ENCODE data around the gene ZYX.
"Not testable (repeated sequence)": the region's sequence is repeated elsewhere in the genome, so short reads cannot be mapped to it uniquely, and the experiment has no call there.

ZYX gene

DNA sequence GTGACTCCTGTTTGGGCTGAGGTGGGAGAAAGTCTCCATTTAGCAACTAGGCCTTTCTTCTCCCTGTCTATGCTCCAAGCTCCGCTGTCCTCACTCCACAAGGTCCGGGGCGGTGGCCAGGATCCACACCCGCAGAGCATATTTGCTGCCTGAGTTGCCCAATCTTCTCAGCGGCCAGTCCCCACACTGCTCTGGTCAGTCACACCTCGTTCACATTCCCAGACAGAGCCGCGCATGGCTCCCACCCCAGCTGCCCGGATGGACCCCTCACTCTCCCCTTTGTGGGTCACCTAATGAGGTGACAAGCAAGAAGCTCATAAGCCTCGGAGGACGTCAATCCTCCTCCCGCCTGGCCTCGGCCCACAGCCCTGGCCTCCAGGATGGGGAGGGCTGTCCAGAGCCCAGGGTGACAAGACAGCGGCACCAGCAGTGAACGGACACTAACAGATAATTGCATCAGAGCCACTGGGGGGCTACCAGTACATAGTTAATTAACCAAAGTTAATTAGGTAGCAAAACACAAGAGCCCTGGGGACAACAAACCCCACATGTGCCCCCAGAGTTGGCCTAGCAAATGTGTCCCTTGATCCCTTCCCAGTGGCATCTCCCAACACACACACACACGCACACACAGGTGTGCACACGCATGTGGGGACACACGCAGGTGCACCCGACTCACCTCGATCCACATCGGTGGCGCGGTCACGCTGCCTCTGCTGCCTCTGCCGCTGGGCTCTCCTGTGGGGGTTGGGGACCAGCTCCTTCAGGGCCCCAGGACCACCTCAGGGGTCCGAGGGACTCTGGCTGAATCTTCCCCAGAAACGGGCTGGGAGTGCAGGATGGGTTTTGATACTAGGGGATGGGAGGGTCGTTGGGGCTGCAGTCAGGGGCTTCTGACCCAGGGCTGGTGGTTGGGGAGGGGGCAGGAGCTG lies 15.7 kb downstream of the ZYX start:
- no peak for DNase-seq (ENCODE audit: low read depth in 2 of 3, low spot score in 1 of 3)

DNA sequence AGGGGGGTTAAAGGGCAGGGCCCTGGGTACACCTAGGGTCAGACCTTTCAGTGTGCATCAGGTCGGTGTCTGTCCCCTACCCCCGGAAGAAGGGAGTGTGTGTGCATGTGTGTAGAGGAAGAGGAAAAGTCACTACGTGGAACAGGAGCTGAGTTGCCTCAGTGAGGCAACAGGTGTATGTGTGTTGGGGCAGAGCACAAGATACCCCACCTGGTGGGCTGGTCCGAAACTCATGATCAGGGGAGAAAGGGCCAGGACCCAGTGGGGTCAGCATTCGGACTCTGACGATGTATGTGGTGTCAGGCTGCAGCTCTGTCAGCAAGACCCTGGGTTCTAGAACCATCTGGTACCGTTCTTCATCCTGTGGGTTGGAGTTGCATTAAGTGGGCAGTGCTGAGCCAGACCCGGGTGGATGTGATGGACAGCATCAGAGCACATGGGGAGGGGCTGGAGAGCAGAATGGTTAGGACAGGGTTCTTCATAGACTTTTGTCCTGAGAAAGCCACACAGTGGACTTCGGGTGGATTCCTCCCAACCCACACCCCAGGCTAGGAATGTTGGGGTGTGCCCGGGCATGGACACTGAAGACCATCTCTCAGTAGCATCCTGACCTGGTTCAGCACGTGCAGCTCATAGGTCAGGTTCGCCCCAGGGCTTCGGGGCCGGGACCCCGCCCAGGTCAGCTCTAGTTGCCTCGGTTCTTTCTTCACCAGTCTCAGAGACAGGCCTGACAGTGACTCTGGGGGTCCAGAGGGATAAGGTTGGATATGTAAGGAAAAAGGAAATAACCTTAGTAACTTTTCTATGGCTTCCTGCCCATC lies 16.8 kb downstream of the ZYX start:
- no peak for DNase-seq (ENCODE audit: low read depth in 2 of 3, low spot score in 1 of 3)

DNA sequence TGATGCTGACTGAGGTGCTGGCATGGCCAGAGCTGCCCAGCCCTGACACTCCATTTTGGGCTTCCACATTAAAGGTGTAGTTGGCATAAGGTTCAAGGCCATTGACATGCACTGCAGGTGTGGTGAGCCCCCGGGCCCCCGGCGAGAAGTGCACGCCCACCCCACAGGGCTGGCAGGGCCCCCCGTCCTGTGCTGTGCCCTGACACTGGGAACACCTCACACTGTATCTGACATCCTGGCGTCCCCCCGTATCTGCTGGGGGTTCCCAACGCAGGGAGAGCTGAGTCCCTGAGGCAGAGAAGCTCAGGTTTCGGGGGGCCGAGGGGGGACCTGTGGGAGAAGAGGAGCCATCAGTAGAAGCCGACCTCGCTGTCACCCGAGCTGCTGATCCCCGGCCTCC lies 17.5 kb downstream of the ZYX start:
- no peak for DNase-seq (ENCODE audit: low read depth in 2 of 3, low spot score in 1 of 3)

DNA sequence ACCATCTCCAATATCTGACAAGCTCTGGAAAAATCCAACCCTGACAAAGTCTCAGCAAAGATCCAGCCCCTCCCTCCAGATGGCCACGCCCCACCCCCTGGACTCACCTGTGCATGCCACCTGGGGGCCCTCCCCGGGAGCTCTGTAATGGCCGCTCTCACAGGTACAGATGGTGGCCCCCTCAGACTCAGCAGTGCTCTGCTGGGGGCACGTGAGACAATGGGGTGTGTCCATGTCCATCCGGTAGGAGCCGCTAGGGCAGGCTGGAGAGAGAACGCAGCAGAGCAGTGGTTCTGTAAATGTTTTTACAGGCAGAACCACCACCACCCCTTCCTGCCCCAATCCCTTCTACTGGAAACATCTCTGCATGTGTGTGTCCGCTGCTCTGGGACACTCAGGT lies 18.0 kb downstream of the ZYX start:
- DNase-seq (ENCODE audit: low read depth in 2 of 3, low spot score in 1 of 3): no peak

DNA sequence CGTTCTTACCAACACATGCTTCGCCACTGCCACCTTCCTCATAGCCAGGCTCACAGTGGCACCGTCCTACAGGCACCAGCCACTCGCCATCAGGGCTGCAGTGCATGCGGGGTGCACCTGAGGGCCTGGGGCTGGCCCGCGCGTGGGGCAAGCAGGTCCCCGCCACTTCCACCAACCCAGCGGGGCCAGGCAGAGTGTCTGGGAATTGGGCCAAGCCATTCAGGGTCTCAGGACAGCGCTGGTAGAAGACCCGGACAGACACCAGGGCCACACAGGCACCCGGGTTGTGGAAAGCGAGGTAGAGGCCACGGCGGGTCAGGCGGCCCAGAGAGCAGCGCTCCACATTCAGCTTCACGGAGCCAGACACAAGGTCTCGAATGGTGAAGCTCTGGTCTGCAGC lies 18.5 kb downstream of the ZYX start:
- DNase-seq (ENCODE audit: low read depth in 2 of 3, low spot score in 1 of 3): no peak

DNA sequence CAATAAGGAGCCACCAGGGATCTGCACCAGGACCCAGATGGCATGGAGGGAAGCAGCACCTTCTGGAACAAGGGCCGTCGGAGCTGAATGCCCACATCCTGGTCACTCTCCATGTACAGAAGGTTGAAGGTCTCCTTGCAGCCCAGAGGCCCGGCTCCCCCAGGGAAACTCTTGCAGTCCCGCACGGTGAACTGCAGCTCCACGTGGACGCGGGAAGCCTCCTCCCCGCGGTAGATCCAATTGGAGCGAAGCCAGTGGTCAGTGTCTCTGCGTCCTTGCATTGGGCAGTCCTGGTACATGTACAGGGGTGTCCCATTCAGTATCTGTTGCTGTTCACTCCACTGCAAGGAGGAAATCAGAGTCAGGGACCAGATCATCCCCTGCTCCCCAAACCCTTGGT lies 20.1 kb downstream of the ZYX start:
- DNase-seq (ENCODE audit: low read depth in 2 of 3, low spot score in 1 of 3): no peak

DNA sequence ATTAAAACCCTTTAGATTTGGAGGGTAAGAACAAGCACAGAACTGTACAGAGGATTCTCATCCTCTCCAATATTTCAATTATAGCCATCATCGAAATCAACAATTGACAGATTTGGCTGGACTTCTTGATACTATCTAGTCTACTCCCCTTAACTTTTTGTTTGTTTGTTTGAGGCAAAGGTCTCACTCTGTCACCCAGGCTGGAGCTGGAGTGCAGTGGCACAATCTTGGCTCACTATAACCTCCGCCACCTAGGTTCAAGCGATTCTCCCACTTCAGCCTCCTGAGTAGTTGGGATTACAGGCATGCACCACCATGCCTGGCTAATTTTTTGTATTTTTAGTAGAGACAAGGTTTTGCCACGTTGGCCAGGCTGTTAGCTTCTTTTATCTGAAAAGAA lies 21.1 kb downstream of the ZYX start:
- not testable (repeated sequence) for DNase-seq (ENCODE audit: low read depth in 2 of 3, low spot score in 1 of 3)

DNA sequence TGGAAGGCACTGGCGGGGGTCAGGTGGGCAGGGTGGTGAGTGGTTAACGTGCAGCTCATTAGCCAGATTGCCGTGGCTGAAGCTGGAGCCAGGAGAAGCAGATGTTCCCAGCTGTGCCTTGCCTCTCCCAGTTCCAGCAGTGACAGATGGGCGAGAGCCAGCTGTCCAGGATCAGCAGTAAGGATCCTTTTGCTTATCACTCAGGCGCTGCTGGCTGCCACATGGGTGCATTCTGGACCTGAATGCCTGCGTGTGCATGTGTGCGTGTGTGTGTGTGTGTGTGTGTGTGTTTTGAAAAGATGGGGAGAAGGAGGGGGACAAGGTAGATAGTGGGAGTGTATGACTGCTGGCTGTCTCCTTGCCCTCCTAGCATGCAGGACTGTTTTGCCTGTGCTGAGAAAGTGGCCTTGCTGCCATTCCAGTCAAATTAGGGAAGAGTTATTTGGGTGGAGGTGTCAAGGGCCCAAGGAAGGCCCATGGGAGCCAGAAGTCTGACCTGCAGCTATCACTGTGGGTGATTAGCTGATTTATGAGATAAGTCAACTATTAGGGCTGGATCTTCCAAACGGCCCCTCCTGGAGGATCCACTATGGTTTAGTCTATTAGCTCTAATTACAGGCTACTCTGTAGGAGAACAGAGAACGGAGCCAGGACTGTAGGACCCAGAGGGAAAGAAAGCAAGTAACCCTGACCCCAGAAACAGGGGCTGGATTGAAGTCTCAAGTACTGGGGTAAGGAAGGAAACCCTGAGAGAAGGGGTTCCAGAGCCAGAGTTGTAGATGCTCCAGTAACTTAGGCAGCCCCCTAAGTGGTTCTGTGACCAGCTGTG lies 24.2 kb downstream of the ZYX start:
- no peak for DNase-seq (ENCODE audit: low read depth in 2 of 3, low spot score in 1 of 3)

DNA sequence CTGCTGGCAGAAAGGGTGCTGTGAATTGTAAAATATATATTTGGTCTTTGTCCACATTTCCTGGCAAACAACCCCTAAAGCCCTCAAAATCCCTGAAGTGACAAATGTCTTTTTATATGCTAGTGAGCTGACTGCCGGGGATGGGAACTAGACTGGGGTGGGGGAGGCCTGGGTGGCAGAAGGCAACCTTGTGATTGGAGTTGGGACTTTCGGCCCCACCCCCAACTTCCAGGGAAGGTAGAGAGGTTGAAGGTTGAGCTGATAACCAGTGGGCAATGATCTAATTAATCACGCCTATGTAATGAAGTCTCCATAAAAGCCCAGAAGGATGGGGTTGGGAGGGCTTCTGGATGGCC lies 24.8 kb downstream of the ZYX start:
- DNase-seq (ENCODE audit: low read depth in 2 of 3, low spot score in 1 of 3): no peak

DNA sequence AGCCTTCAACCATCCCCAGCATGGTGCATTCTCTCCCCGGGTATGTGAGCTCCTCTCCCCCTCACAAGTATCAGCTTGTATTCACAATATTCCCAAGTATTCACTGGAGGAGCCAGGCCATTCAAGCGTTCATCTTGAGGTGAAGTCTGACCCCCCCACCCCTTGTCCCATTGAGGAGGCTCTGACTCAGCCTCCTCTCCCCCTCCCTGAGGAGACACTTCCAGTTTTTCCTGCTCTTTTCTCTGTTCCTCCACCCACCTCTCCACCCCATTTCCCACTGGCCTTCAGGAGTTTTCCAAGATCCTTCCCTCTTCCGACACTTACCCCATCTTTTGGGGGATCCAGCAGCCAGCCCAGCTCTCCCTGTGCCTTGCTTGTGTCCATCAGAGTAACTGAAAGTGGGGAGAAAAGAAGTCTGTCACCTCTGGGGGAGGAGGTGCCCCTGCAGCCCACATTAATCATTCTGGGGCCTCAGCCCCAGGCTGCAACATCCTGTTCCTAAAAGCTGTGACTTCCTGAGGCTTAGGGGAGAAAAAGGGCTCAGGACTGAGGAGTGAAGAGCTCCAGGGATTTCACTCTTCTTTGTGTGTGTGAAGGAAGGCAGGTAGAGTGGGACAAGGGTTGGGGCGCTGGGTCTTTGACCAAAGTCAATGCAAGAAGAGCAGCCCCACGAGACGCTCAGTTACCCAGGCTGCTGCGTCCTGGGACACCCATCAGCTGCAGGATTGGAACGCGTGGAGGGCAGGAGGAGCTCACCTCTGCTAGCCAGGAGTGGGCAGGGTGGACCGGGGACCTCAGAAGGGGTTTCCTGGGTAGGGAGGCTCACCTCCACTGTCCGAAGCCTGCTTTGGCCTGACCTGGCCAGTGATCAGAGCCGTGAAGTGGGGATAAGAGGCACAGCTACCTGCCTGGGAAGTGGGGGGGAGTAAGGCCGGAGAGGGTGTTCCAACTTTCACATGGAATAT lies 26.4 kb downstream of the ZYX start:
- DNase-seq (ENCODE audit: low read depth in 2 of 3, low spot score in 1 of 3): no peak

DNA sequence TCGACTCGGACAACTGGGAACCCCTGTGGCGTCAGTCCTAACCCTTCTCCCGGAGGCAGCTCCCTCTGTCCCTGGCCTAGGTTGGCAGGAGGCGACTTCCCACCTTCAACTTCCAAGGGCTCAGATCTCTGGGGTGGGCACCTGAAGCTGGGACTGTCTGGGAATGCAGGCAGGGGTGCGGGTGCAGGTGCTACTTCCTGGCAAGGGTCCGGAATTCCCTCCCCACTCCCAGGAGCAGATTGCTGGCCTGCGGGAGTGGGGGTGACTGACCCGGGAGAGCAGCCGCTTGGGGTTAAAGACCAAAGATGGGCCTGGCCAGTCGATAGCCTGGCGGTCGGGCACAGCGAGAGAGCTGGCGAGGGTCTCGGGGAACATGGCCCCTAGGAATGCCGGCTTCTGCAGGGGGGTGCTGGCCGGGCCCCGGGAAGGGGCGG lies 27.1 kb downstream of the ZYX start:
- no peak for DNase-seq (ENCODE audit: low read depth in 2 of 3, low spot score in 1 of 3)

DNA sequence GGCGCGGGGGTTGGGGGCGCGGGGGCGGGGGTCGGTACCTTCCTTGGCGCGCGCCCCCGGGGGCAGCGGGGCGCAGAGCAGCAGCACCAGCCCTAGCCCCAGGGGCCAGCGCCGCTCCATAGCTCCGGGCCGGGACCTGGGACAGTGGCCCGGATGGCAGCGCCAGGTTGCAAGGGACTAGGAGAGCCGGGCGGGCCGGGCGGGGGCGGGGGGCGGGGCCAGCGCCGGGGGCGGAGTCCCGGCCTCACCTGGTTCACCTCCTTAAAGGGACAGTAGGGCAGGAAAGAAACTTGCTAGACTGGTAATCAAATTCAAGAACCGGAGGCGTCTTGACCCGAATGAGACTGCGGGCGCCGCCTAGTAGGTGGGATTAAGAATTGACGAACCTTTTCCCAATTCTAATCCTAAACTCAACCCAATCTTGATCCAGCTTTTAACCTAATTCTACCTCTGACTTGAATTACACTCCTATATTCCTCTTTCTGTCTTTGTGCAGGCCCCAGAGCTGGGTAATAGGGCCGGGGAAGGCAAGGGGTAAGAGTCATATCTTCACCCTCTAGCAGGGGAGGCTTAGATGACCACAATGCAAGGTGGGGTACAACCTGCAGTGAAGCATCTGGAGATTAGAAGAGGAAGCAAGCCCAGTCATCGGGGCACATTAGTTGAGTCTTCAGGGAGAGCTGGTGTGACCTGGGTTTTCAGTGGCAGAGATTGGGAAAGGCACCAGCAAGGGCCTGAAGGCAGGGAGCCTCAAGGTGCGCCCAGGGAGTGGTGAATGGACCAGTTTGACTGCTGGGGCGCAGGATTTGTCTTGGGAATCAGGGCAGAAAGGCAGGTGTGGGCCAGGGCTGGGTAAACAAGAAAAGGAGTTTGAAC lies 27.8 kb downstream of the ZYX start, which contains the start of gene EPHA1:
Gene EPHA1, minus strand, starts transcription at position 171 of the 876 bp plus-strand sequence. Its CDS starts 51 bp downstream, at position 120.
- no peak for DNase-seq (ENCODE audit: low read depth in 2 of 3, low spot score in 1 of 3)

DNA sequence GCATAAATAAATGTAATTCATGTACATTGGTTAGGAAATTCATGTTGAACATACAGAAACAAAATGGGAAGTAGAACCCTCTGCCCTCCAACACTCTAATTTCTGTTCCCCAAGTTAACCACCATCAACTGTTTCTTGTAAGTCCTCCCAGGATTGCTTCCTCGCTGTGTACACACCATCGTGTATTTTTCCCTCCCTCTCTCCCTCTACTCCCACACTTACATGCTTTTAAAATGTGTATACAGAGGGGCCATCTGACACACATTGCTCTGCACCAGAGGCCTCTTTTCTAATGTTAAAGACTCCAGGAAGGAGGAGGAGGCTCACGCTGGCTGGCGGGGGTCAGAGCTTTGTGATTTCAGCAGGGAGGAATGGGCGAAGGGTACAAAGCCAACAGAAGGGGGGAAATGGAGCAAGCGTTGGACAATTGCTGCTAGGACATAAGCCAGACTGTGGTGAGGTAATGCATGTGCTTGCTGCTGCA lies 29.4 kb downstream of the ZYX start:
- no peak for DNase-seq (ENCODE audit: low read depth in 2 of 3, low spot score in 1 of 3)

DNA sequence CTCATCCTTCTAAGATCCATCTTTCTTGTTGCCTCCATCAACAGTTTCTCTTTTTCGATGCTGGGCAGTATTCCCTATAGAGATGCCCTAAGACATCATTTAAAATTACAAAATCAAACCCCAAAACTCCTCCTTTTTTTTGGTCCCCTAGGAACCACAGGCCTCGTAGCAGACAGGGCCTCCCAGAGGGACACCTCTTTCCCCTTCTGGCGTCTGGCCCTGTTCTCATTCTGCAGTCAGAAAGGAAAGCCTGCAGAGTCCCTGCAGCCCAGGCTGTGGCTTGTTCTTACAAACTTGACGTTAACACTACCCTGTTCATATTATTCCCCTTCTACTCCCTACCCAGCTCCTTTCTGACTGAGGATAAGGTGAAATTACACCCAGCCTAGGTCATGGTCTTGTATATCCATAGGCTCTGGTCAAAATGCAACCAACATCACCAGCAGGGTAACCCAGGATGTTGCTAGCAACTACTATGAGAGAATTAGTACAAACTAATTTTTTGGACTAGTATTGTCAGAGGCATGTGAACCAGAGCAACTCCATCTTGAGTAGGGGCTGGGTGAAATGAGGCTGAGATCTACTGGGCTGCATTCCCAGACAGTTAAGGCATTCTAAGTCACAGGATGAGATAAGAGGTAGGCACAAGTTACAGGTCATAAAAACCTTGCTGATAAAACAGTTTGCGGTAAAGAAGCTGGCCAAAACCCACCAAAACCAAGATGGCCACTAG lies 31.0 kb downstream of the ZYX start:
- no peak for DNase-seq (ENCODE audit: low read depth in 2 of 3, low spot score in 1 of 3)

DNA sequence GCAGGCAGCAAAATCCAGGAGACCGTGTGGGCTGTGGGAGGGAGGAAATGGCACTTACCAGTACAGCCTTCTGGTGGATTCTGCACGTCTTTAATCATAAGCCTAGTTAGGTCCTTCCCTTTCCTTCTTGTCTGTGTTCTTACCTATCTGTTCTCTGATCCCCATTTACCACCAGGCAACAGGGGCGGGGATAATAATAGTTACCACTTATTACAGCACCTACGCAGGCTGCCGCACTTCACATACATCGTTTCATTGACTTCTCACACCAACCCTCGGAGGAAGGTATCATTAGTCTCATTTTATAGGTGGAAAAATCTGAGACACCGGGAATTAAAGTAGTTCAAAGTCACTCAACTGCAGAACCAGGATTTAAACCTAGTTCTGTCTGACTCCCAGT lies 32.0 kb downstream of the ZYX start:
- DNase-seq (ENCODE audit: low read depth in 2 of 3, low spot score in 1 of 3): no peak

DNA sequence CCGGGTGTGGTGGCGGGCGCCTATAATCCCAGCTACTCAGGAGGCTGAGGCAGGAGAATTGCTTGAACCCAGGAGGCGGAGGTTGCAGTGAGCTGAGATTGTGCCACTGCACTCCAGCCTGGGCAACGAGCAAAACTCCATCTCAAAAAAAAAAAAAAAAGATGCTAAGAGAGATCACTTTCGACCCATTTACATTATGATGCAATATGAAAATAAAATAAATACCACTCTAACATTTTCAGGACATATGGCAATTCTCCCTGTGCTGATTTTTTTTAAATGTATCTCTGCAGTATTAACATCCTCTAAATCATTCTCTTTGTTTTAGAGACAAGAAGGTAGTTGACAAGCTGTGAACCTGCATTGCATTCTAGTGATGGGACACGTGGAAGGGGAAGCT lies 34.1 kb downstream of the ZYX start:
- not testable (repeated sequence) for DNase-seq (ENCODE audit: low read depth in 2 of 3, low spot score in 1 of 3)

DNA sequence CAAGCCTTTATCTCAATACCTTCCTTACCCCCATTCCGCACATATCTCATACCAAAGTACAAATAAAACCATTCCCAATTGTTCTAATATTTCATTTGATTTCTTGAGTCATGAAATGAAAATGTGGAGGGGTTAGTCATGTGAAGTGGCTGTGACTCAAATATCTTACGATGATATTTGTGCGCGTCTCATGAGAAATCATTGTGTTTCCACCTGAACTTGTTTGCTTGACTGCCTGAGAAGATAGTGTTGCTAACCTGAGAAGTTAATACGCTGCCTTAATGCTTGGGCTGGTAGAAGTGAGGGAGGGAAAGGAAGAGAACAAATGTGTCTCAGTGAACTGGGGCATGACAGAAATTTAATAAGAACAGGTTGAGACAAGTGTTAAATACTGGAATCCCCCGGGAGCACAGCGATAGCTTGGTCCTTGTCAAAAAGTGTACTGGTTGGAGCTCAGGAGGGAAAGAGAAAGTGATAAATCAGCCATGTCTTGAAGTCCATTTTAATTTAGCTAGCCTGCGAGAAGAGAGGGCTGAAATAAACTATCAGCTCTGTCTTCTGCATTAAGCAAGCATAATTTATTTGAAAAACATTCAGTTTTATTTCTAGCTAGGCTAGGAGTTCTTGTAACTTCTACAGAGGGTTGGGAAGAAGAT lies 34.7 kb downstream of the ZYX start:
- no peak for DNase-seq (ENCODE audit: low read depth in 2 of 3, low spot score in 1 of 3)

Data from stimulated activated CD4-positive, alpha-beta T cell treated with anti-CD3 and anti-CD28 coated beads, Interleukin-12 subunit alpha, Interleukin-12 subunit beta, amount 100 ng/mL, for 48 hours (primary cell).